Measurements from ENCODE around the gene CCDC28B.
A peak's percentile ranks its signal among the peaks of the same experiment; 100 is the strongest.

Gene CCDC28B

DNA sequence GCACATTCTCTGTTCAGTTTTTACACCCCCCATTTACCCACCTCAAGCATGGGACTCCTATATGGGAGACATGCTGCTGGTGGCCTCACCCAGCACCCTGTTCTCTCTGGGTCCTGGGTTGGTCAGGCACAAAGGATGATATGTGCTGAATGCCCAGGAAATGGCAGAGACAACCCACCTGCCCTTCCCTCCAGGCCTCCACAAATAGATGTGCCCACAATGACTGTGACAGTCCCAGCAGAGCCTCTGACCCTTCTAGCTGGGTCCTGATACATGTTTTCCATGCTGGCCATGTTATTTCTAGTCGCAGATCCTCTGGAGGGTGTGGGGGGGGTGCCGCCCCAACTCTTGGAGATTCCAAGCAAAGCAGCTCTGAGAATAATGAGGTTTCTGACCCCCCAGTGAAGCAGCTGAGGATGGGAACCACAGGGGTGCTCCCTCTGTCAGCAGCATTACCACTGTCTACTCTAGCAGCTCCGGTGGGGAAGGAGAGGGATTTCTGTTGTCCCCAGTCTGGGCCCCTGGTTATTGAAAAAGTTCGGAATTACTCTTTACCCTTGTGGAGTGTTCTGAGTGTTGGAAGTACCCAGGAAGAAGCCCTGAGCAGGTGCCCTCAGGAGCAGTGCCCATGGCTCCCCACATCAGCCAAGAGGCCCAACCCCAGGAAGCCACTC is 1.2 kb upstream of the CCDC28B start:
- DNase-seq, result no peak

DNA sequence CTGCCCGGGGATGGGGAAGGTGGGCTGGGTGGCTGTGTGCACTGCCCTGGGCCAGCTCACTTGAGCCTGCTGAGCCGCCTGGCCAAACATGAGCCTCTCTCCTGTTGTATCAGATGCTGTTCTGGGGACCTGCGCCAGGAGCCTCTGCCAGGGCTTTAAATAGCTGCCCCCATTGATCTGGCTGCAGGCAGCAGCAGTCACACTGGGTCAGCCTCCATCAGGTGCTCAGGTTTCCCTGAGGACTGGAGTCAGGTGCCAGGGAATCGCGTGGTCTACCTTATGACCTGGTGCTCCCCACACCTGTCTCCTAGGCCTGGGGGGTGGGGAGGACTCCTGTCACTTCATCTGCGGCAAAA is 700 bp upstream of the CCDC28B start:
- TF ChIP-seq GATA1 (IDR thresholded peaks at IDR 0.05; ENCODE audit: low read depth, low read length) (no peak), POLR2A (IDR thresholded peaks at IDR 0.05; ENCODE audit: low read length) (peak; percentile 11)
- no peak for DNase-seq

More for the DNA sequence above, 1.2 kb upstream of the CCDC28B start:
- TF ChIP-seq GATA1 (IDR thresholded peaks at IDR 0.05; ENCODE audit: low read depth, low read length) (no peak), POLR2A (IDR thresholded peaks at IDR 0.05; ENCODE audit: low read length) (peak; percentile 16)

DNA sequence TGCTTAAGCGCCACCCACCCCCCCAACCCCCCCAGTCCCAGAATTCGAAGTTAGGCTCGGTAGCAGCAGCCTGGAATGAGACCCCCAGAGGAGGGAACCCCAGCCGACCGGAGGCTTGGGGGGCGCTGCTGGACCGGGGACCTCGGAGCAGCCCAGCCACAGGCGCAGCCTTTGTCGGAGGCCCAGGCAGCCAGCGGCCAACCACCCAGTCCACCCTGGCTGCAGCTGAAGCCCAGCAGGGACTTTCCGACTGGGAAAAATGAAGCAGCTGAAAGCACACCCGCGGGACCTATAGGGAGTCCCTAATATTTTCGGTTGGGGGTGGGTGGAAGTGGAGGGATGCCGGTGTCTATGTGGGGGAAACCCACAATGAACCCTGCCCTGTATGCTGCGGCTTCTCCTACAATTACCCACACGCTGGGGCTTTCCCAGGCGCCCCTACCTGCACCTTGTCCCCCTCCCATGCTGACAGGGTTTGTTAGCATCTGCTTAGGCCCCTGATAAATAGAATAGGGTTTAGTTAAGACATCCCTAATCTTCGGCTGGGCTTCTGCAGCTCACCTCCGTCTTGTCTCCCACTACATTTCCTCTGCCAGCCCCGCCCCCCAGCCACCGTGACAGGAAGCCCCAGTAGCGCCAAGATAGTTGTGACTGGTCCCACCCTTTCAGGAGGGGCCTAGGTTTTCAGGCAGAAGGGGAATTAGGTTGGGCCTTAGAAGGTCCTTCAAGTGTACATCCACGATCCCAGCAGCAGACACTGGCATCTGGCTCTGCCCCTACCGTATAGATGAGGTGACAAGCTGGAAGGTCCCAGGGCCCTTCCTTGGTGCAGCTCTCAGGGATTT is 838 bp downstream of the CCDC28B start:
- DNase-seq, result peak; percentile 81 to 85
- no peak for TF ChIP-seq GATA1 (IDR thresholded peaks at IDR 0.05; ENCODE audit: low read depth, low read length)
- TF ChIP-seq POLR2A (IDR thresholded peaks at IDR 0.05; ENCODE audit: low read length), result peak; percentile 74

DNA sequence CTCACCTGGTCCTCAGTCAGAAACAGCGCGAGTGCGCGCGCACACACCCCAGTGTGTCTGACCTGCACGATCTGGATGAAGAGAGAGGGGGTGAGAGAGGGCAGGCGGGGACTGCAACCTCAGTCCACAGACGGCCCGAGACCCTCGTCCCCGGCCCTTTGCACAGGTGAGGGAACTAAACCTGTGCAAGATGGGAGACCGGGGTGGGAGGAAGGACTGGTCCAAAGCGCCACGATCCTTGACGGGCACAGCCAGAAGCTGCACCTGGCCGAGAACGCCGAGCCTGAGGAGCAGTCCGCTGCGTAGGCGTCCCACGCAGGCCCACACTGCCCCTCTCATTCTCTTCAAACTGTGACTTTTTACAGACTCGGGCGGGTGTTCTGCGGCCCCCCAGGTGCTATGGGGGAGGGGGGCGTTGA is 4.6 kb downstream of the CCDC28B start:
- TF ChIP-seq POLR2A (IDR thresholded peaks at IDR 0.05; ENCODE audit: low read length) (no peak), GATA1 (IDR thresholded peaks at IDR 0.05; ENCODE audit: low read depth, low read length) (no peak)
- DNase-seq, result no peak

DNA sequence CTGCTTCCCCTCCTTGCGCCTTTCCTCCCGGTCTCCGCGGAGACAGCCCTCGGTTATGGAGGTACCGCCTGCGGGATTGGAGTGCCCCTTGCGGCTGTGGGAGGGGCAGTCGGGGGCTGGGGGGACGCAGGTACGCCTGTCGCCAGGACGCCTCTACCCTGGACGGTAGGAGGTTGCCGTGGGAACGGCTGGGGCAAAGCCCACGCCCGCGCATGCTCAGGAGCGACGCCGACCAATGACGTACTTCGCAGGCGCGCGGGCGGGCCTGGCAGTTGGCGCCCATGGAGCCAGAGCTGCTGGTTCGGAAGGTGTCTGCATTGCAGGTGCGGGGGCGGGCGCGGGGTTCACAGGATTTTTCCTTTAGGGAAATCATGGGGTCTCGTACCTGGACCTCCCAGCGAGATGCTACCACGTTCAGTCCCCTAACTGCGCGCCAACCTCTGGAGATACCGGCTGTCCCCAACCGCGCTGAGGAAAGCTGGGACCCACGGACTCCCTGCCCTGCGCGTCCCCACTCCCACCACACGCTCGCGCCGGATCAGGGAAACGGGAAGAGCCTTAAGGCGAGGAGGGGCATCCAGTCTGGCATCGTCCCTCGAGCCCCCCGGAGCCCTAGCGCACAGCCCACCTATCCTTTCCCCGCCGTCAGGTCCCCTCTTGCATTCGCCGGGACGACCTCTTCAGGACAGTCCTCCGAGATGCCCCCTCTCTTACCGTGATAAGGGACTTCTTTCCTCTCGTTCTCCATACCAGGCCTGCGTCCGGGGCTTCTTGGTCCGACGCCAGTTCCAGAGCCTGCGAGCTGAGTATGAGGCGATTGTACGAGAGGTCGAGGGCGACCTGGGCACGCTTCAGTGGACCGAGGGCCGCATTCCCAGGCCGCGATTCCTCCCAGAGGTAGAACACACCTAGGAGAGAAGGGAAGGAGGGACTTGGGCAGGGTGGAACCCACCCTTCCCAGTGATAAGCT is 5.3 kb downstream of the CCDC28B start, which contains the start of gene IQCC:
Gene IQCC (plus strand): TSS at position 271 of the 970 bp plus-strand sequence. CDS start 11 bp downstream, at position 282.
- DNase-seq, result peak; percentile 91 to 94
- TF ChIP-seq POLR2A (IDR thresholded peaks at IDR 0.05; ENCODE audit: low read length), result peak; percentile 90
- TF ChIP-seq GATA1 (IDR thresholded peaks at IDR 0.05; ENCODE audit: low read depth, low read length), result no peak

DNA sequence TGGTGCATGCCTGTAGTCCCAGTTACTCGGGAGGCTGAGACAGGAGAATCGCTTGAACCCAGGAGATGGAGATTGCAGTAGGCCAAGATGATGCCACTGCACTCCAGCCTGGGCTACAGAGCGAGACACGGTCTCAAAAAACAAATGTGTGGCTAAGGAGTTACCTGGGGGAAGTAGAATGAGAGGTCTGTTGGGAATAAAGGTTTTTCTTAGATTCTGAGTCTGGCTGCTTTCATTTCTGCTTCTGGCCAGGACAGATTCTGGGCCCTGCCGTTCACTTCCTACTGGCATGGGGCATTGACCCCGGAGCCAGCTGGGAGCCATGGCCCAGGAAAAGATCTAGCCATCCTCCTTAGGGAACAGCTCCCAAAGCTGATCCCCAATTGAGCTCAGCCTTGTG is 8.1 kb downstream of the CCDC28B start:
- DNase-seq, result no peak
- TF ChIP-seq GATA1 (IDR thresholded peaks at IDR 0.05; ENCODE audit: low read depth, low read length) (no peak), POLR2A (IDR thresholded peaks at IDR 0.05; ENCODE audit: low read length) (no peak)

DNA sequence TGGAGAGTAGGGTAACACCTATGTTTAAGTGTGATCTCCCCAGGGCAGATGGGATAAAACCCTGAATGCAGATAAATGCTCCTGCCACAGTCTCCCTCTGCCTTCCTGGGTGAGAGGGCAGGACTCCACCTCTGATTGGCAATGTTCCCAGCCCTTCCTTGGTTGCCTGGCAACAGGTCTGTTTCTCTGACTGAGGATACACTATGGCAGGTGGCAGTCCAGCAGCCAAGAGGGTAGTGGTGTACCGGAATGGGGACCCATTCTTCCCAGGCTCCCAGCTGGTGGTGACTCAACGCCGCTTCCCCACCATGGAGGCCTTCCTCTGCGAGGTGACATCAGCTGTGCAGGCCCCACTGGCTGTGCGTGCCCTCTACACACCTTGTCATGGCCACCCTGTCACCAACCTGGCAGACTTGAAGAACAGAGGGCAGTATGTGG is 8.5 kb downstream of the CCDC28B start, which contains the start of gene DCDC2B:
Gene DCDC2B (plus strand): TSS at position 199 of the 438 bp plus-strand sequence. CDS start 5 bp downstream, at position 204.
- peak; percentile 37 for TF ChIP-seq POLR2A (IDR thresholded peaks at IDR 0.05; ENCODE audit: low read length)
- TF ChIP-seq GATA1 (IDR thresholded peaks at IDR 0.05; ENCODE audit: low read depth, low read length), result no peak
- peak; percentile 78 to 85 for DNase-seq

DNA sequence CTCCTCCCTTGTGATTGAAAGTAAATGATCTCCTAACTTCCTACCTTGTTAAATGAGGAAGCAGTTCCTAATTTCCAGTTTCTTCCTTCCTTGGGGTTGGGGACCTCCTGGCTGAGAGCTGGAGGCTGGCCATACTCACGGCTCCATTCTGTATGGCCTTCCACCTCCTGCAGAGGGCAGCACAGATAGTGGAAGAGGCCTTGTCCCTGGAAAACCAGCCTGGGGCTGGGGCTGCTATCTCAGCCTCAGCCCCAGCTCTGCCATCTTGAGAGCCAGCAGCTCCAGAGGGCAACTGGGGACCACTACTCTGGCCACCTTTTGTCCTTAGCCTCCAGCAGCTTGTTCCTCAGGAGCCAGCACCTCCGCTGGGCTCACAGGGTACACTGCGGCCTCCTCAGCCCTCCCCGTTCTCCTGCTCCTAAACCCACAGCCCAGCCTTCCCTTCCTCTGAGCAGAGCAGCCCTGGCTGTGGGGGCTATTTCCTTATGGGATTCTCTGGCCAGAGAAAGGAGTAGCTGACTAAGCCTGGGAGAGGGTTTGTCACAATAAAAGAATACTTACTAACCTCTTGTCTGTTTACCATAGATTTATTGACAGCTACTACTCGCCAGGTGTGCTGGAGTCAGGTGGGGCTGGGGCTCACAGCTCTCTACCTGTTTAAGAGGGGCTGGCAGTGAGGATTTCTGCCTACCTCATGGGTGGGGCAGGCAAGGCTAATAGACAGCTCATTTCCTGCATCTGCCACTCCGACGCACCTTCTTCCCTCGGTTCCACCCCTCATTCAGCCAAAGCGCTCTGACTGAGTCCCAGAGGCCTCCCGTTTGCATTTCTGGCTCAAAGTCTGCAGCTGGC is 15.5 kb downstream of the CCDC28B start:
- DNase-seq, result peak; percentile 62 to 73
- TF ChIP-seq POLR2A (IDR thresholded peaks at IDR 0.05; ENCODE audit: low read length) (no peak), GATA1 (IDR thresholded peaks at IDR 0.05; ENCODE audit: low read depth, low read length) (no peak)

DNA sequence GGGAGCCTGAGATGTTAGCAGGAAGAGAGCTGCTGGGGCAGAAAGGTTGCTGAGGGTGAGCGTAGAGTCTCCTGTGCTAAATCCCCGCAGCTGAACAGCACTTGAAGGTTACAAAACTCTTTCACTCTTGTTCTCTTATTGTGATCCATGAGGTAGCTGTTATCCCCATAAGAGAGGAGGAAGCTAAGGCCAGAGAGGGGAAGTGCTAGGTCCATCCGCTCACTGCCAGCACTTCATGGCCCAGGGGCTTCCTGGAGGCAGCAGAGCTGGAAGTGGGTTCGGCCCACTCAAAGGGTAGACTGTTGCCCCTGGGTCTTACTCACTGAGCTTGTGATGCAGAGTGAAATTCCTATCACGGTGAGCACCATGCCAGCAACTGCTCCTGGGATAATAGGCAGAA is 16.2 kb downstream of the CCDC28B start:
- TF ChIP-seq POLR2A (IDR thresholded peaks at IDR 0.05; ENCODE audit: low read length) (no peak), GATA1 (IDR thresholded peaks at IDR 0.05; ENCODE audit: low read depth, low read length) (no peak)
- DNase-seq, result no peak

DNA sequence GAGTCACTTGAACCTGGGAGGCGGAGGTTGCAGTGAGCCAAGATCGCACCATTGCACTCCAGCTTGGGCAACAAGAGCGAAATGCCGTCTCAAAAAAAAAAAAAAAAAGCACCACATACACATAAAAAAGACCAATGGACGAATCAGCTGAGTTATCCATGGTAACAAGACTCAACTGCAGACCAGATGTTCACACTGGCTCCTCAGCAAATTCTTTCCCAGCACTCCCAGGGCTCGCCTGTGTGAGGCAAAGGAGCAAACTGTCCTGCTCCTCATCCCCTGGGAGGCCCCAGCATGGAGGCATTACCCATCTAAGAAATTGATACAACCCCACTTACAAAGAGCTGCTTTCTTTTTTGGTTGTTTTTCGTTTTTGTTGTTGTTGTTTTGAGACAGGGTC is 18.6 kb downstream of the CCDC28B start:
- DNase-seq, result no peak

DNA sequence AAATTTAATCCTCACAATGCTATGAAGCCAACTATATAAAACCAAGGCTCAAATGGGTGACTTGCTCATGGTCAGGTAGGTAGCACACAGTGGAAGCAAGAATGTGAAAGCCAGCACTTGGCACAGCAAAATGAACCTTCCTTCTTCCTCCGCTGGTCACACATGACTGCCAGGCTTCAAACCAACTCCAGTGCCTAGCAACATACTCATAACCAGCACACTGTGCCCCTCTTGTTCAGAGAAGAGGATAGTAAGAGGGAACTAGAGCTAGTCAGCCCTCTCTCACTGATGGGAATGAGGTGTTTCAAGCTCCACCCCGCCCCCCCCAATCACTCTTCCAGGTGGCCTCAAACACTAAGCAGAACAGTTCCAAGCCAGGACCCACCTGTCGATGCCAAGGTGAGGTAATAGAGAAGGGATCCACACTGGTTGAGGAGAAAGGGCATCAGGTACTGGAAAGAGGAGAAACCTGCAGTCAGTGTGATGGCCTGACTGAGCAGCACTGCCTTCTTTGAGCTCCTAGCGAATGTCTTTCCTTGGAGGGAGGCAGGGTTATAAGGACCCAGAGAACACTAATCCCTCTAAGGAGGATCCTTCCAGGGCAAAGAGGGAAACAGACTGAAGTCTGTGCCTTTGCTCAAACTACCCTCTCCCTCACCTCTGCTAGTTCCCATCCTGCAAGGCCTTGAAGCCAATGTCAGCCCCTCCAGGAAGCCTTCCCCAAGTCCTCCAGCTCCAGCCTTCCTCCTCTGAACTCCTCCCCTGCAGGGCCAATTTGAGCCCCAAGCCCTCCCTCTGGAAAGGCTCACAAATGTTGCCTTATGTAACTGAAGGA is 20.6 kb downstream of the CCDC28B start:
- no peak for DNase-seq
- TF ChIP-seq POLR2A (IDR thresholded peaks at IDR 0.05; ENCODE audit: low read length) (no peak), GATA1 (IDR thresholded peaks at IDR 0.05; ENCODE audit: low read depth, low read length) (no peak)

More for the DNA sequence above, 18.6 kb downstream of the CCDC28B start:
- TF ChIP-seq GATA1 (IDR thresholded peaks at IDR 0.05; ENCODE audit: low read depth, low read length), result no peak
- TF ChIP-seq POLR2A (IDR thresholded peaks at IDR 0.05; ENCODE audit: low read length), result no peak

DNA sequence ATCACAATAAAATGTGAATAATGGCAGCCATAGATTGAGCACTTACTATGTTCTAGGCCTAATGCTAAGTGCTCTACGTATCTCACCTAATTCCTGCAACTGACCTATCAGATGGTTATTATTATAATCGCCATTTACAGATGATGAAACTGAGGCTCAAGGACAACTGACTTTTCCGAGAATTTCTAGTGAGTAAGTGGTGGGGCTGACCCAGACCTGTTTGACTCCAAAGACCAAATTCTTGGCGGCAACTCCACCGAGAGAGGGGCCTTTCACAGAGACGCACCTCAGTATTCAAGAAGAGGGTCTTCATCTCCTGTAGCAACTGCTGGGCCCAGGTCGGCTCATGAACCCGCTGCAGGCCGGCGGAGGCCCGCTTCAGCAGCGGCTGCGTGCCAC is 21.2 kb downstream of the CCDC28B start:
- TF ChIP-seq GATA1 (IDR thresholded peaks at IDR 0.05; ENCODE audit: low read depth, low read length), result no peak
- no peak for TF ChIP-seq POLR2A (IDR thresholded peaks at IDR 0.05; ENCODE audit: low read length)
- no peak for DNase-seq
